OCI-LY1 (cell line): ENCODE data around the gene FRMD7.

ENCODE experiments used
- CTCF ChIP-seq: fragments of 200-600 bp; sonication (generic), shearing (Covaris generic); IDR thresholded peaks from 2 replicates; pipeline ENCODE4 v1.5.1; 2017; ENCODE audit warnings: mild to moderate bottlenecking, antibody characterized with exemption, low read length, moderate library complexity, mixed read lengths
- EZH2 ChIP-seq: fragments of 200-600 bp; sonication (generic), shearing (Covaris generic); IDR thresholded peaks from 2 replicates; pipeline ENCODE4 v1.8.0; 2017; ENCODE audit warnings: borderline replicate concordance, mixed run types, mild to moderate bottlenecking, antibody characterized with exemption, low read length, moderate library complexity, mixed read lengths

GRCh38 chrX:132044953-132045352 lies 82.9 kb downstream of the FRMD7 start:
- TF ChIP-seq CTCF, result no peak
- no peak for TF ChIP-seq EZH2
